Muscle of back (tissue), 11 donors: ENCODE measurements around the gene CNPY2. TPM values are rescaled to one million over a fixed set of nuclear protein-coding genes. Genes with fewer than 3 reads are reported as not detected.
"Not testable (repeated sequence)": the region's sequence is repeated elsewhere in the genome, so short reads cannot be mapped to it uniquely, and the experiment has no call there.

Experiments
- DNase-seq, 3 donors: peaks; one replicate each; pipeline versions ENCODE4 v3.0.0 to v3.0.0-alpha.2; 2013
- polyA plus RNA-seq, 10 donors: library from polyadenylated mRNA; unstranded; fragments of 120-200 nt; gene quantifications; one replicate each; pipeline ENCODE4 v1.2.1, GENCODE V29; 2013; ENCODE audit not compliant: insufficient read length in 10 of 10

CNPY2 gene
- polyA plus RNA-seq, 10 donors, result 45.4 to 75.7 (median 52.2) TPM

- DNase-seq, result peak in 1 of 3 donors; percentile 20
These were observed 20.8 kb upstream of the CNPY2 start for GRCh38 chr12:56336361-56337167.

- DNase-seq, result not testable (repeated sequence)
These were observed 19.7 kb upstream of the CNPY2 start for GRCh38 chr12:56335527-56335926.

- DNase-seq, result no peak
These were observed 18.7 kb upstream of the CNPY2 start for GRCh38 chr12:56334490-56334793.

- peak; percentile 98 for DNase-seq
These were observed 18.1 kb upstream of the CNPY2 start, which contains the start of gene PAN2 for GRCh38 chr12:56333679-56334489. TSS of gene PAN2 (minus strand) at chr12:56334000. CDS start at chr12:56333094, 906 bp downstream.

GRCh38 chr12:56333197-56333678 lies 17.4 kb upstream of the CNPY2 start:
- DNase-seq, result no peak

DNA sequence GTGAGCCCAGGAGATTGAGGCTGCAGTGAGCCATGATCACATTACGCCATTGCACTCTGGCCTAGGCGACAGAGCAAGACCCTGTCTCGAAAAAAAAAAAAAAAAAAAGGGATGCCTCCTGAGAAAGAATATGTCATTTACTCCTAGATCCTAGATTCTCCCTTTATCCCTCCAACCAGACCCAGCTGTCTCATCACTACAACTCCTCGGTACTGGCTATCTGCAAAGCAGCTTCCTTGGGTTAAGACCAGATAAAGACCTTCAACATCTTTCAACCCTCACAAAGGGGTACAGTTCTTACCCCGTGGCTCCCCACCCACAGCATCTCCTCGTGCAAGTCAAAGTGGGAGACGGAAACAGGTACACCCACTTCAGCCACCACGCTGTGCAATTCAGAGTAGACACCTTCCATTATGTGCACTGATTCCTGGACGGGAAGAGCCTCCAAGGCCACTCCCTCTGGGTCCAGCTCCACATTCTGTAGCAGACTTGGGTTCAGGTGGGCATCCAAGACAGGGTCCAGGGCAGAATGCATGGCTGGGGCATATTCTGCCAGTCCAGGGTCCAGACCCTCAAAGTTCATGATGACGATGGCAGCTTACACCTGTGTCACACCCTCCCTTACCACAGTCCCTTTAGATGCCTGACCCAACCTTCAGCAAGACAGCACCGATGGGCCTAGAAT lies 16.9 kb upstream of the CNPY2 start:
- DNase-seq, result no peak

- DNase-seq, result no peak
These were observed 15.2 kb upstream of the CNPY2 start for GRCh38 chr12:56330936-56331490.

DNA sequence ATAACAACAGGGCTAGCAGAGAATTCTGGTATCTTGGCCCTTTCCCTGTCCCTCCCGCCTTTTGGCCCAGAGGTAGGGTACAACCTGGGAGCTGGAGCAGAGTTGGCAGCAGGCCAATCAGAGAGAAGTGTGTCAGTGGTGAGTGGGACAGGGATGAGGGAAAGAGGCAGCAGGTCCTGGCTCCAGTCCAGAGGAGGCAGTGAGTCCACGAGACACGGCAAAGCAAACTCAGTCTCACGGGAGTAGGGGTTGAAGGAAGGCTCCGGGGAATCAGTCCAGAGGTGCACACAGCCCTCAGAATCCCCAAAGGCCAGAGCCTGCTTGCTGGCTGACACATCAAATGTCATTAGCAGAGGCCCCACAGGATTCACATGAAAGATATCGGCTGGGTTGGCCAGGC lies 10.7 kb upstream of the CNPY2 start:
- no peak for DNase-seq

GRCh38 chr12:56326126-56326525 lies 10.3 kb upstream of the CNPY2 start:
- DNase-seq, result no peak

DNA sequence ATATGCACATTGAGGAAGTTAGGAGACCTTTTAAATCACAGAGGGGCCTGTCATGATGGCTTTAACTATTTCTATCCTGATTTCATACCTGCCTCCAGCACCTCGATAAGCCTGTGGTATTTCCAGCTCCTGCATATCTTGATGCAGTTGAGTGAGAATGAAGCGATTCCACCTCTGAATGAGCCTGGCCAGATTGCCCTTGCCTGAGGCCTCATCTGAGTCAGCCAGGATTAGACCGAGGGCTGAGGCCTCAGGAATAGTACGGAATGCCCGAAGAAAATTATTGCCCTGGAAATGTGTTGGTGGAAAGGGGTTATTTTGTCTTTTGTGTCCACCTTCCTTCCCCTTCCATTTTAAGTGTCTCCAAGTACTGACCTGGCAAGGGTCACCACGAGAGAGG lies 8.4 kb upstream of the CNPY2 start:
- no peak for DNase-seq

DNA sequence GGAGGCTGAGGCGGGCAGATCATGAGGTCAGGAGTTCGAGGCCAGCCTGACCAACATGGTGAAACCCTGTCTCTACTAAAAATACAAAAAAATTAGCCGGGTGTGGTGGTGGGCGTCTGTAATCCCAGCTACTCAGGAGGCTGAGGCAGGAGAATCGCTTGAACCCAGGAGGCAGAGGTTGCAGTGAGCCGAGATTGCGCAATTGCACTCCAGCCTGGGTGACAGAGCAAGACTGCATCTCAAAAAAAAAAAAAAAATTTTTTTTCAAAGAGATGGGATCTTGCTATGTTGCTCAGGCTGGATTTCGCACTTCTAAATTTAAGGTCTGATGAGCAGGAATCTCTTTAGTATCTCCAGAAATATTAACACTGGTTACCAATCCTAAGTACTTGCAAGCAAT lies 5.8 kb upstream of the CNPY2 start:
- not testable (repeated sequence) for DNase-seq

DNA sequence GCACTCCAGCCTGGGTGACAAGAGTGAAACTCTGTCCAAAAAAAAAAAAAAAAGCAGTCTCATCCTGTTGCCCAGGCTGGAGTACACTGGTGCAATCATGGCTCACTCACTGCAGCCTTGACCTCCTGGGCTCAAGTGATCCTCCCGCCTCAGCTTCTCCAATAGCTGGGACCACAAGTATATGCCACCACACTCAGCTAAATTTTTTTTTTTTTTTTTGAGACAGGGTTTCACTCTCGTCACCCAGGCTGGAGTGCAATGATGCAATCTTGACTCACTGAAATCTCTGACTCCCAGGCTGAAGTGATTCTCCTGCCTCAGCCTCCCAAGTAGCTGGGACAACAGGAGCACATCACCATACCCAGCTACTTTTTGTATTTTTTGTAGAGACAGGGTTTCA lies 5.2 kb upstream of the CNPY2 start:
- no peak for DNase-seq

DNA sequence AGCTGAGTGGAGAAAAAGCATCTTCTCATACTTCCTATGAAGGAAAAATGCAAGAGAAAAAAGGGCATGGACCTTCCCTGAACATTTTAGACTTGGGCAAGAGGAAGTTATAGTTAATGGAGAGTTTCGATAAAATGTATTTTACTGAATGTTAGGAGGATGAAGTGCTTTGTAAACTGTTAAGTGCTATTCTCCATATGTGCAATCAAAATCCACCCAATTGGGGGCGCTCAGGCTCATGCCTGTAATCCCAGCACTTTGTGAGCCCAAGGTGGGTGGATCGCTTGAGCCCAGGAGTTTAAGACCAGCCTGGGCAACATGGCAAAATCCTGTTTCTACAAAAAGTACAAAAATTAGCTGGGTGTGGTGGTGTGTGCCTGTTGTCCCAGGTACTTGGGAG lies 1.9 kb upstream of the CNPY2 start:
- no peak for DNase-seq

GRCh38 chr12:56315249-56315621 lies 553 bp downstream of the CNPY2 start:
- no peak for DNase-seq

- no peak for DNase-seq
These were observed 4.8 kb downstream of the CNPY2 start for GRCh38 chr12:56311003-56311402.

- no peak for DNase-seq
These were observed 7.1 kb downstream of the CNPY2 start for GRCh38 chr12:56308714-56309113.

- DNase-seq, result no peak
These were observed 8.4 kb downstream of the CNPY2 start for GRCh38 chr12:56307221-56307965.

- no peak for DNase-seq
These were observed 10.8 kb downstream of the CNPY2 start for GRCh38 chr12:56304872-56305590.

DNA sequence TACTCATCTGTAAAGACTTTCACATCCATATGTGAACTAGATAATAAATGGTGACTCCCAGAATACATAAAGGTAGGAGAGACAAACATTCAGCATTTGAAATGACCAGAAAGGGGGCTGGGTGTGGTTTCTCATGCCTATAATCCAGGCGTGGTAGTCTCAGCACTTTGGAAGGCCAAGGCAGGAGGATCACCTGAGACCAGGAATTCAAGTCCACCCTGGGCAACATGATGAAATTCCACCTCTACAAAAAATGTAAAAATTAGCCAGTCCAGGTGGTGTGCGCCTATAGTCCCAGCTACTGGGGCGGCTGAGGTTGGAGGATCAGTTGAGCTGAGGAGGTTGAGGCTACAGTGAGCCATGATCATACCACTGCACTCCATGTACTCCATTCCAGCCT lies 11.5 kb downstream of the CNPY2 start:
- no peak for DNase-seq

DNA sequence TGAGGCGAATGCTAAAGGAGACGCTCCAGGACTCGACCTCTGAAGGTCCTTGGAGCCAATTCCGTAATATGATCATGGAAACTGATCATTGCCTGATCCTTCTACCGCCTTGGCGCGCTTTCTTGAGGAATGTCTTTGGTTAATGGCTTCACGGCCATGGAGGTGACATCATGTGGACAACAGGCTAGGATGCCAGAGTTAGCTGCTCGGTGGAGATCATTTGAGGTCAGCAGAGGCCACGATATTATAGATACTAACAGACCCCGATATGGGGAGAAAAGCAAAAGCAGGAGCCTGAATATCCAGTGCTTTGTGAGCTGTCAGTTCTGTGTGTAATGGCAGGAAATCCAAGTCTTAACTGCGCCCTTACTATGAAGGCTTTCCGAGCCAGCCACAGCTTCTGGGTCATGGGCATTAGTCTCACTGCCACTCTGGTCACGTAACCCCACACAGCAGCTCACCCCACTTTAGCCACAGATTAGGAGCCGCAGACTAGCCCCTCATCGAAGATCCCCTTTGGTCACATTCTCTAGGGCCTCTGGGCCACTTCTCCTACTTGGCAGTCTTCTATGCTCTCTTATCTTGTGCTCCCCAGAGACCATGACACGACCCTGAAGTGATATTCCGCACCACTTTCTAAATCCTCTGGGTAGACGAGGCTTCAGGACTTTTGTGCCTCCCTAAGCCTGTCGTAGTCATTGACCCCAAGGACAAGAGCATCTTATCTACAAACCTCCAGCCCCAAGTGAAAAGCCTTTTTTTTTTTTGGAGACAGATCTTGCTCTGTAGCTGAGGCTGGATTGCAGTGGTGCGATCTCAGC lies 14.9 kb downstream of the CNPY2 start:
- DNase-seq, result no peak
